GM13977 (cell line): ENCODE data around the gene GTPBP8.

ENCODE experiments used
- DNase-seq: peaks from one replicate; pipeline ENCODE4 v3.0.0; 2012; ENCODE audit warnings: low spot score
- CTCF ChIP-seq: IDR thresholded peaks from 2 replicates; pipeline ENCODE4 v1.5.1; 2012; ENCODE audit warnings: mild to moderate bottlenecking, control low read depth; ENCODE audit not compliant: insufficient read depth; ENCODE audit errors: extremely low read depth, missing control alignments
- in situ Hi-C: fragments of 300-500 bp; cut with MboI; formaldehyde crosslinking; loops from one replicate; pipeline ENCODE4 v1.12.0; 2022; ENCODE audit warnings: low sequenced_read_pairs, low pct_unique_long_range_greater_than_20kb, mixed read lengths, inconsistent platforms; ENCODE audit not compliant: unreplicated experiment

The GTPBP8 gene

GRCh38 chr3:112990672-112991602 is at the start of gene GTPBP8:
Gene GTPBP8 (plus strand): TSS chr3:112990984. CDS start chr3:112991000, 16 bp downstream.
- in situ Hi-C loops: loop anchor here (25.0 kb wide), 1 partner anchor 879 kb away; no protein-coding TSS in a partner anchor
- TF ChIP-seq CTCF: no peak
- peak; percentile 77 for DNase-seq

- in situ Hi-C loops: no loop called here
- DNase-seq: no peak
- TF ChIP-seq CTCF: no peak
Observed at GRCh38 chr3:112948346-112948838, 42.4 kb upstream of the GTPBP8 start.

- TF ChIP-seq CTCF: no peak
- in situ Hi-C loops: no loop called here
- no peak for DNase-seq
Observed at GRCh38 chr3:112956351-112956750, 34.4 kb upstream of the GTPBP8 start.

- peak; percentile 10 for DNase-seq
- no peak for TF ChIP-seq CTCF
- in situ Hi-C loops: no loop called here
Observed at GRCh38 chr3:112958811-112959560, 31.8 kb upstream of the GTPBP8 start.

- TF ChIP-seq CTCF: no peak
Observed at GRCh38 chr3:112963683-112964082, 27.1 kb upstream of the GTPBP8 start.

GRCh38 chr3:112965656-112966055 is 25.1 kb upstream of the GTPBP8 start:
- in situ Hi-C loops: no loop called here
- no peak for TF ChIP-seq CTCF
- DNase-seq: no peak

More at GRCh38 chr3:112963683-112964082, 27.1 kb upstream of the GTPBP8 start:
- in situ Hi-C loops: no loop called here
- no peak for DNase-seq
